ENCODE results near the gene ATF6.

Gene ATF6

GRCh38 chr1:161899091-161899490, 133.0 kb downstream of the ATF6 start:
- no peak for DNase-seq (ENCODE audit: low read depth)

- DNase-seq (ENCODE audit: low read depth) = no peak
Measured at GRCh38 chr1:161900160-161900559, 134.0 kb downstream of the ATF6 start.

- DNase-seq (ENCODE audit: low read depth) = no peak
Measured at GRCh38 chr1:161902182-161902581, 136.1 kb downstream of the ATF6 start.

GRCh38 chr1:161905269-161905884, 139.3 kb downstream of the ATF6 start:
- no peak for DNase-seq (ENCODE audit: low read depth)

- no peak for DNase-seq (ENCODE audit: low read depth)
Measured at GRCh38 chr1:161907265-161907664, 141.1 kb downstream of the ATF6 start.

- no peak for DNase-seq (ENCODE audit: low read depth)
Measured at GRCh38 chr1:161908264-161908663, 142.1 kb downstream of the ATF6 start.

GRCh38 chr1:161910604-161911003, 144.5 kb downstream of the ATF6 start:
- no peak for DNase-seq (ENCODE audit: low read depth)

GRCh38 chr1:161913482-161914140, 147.5 kb downstream of the ATF6 start:
- no peak for DNase-seq (ENCODE audit: low read depth)

- DNase-seq (ENCODE audit: low read depth) = no peak
Measured at GRCh38 chr1:161914595-161914994, 148.5 kb downstream of the ATF6 start.

- no peak for DNase-seq (ENCODE audit: low read depth)
Measured at GRCh38 chr1:161915051-161915503, 149.0 kb downstream of the ATF6 start.

- DNase-seq (ENCODE audit: low read depth) = no peak
Measured at GRCh38 chr1:161915978-161916377, 149.9 kb downstream of the ATF6 start.

GRCh38 chr1:161919229-161919628, 153.1 kb downstream of the ATF6 start:
- DNase-seq (ENCODE audit: low read depth) = no peak

- no peak for DNase-seq (ENCODE audit: low read depth)
Measured at GRCh38 chr1:161921491-161921890, 155.4 kb downstream of the ATF6 start.

- DNase-seq (ENCODE audit: low read depth) = no peak
Measured at GRCh38 chr1:161921990-161922389, 155.9 kb downstream of the ATF6 start.

- DNase-seq (ENCODE audit: low read depth) = no peak
Measured at GRCh38 chr1:161928056-161928455, 161.9 kb downstream of the ATF6 start.

GRCh38 chr1:161929137-161929536, 163.0 kb downstream of the ATF6 start:
- DNase-seq (ENCODE audit: low read depth) = no peak

GRCh38 chr1:161930064-161930463, 163.9 kb downstream of the ATF6 start:
- DNase-seq (ENCODE audit: low read depth) = no peak

- no peak for DNase-seq (ENCODE audit: low read depth)
Measured at GRCh38 chr1:161932668-161933067, 166.5 kb downstream of the ATF6 start.

- no peak for DNase-seq (ENCODE audit: low read depth)
Measured at GRCh38 chr1:161933592-161934588, 167.8 kb downstream of the ATF6 start.

GRCh38 chr1:161935264-161935663, 169.1 kb downstream of the ATF6 start:
- DNase-seq (ENCODE audit: low read depth) = no peak

- DNase-seq (ENCODE audit: low read depth) = no peak
Measured at GRCh38 chr1:161936786-161937185, 170.7 kb downstream of the ATF6 start.

- DNase-seq (ENCODE audit: low read depth) = no peak
Measured at GRCh38 chr1:161940866-161941591, 174.9 kb downstream of the ATF6 start.
